ENCODE results near the gene ASIC1.
A peak's percentile ranks its signal among the peaks of the same experiment; 100 is the strongest.
"Not testable (repeated sequence)": the region's sequence is repeated elsewhere in the genome, so short reads cannot be mapped to it uniquely, and the experiment has no call there.

Gene ASIC1

DNA sequence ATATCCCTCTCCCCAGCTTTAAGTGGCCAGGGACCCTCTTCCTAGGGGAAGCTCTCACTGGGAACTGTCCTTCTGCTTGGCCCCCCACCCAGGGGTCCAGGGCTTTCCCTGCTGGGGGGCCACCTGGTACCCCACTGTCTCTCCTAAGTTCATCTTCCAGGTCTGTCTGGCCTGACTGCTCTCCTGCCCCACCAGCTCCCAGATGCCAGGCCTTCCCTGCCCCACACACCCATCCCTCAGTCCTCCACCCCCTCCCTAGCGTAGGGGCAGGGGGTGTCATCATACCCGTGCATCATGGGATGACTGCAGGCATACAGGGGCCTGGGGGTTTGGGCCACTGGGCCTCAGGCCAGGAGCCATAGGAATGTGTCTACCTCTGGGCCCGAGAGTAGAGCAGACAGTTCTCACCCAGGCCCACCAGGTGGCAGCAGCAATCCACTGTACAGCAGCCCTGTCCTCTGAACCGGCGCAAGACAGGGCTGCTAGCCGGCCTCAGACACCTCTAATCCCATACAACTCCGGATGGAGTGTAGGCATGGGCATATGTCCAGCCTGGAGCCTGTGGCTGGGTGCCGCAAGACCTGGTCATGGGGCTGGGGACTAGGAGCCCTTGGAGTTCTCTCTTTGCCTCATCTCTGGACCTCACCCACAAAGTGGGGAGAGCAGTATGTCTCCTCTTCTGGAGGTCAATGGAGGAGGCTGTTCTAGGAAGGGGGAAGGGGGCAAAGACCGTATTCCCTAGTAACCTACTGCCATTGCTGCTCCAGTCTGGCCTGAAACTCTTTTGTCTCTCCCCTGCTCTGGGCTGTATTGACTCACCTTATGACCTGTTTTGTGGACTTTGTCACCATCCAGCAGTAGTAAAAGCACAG lies 17.8 kb downstream of the ASIC1 start:
- TF ChIP-seq GATA1 (IDR thresholded peaks at IDR 0.05; ENCODE audit: low read depth, low read length): no peak
- TF ChIP-seq POLR2A (IDR thresholded peaks at IDR 0.05; ENCODE audit: low read length): no peak
- DNase-seq: peak; percentile 78 to 91

DNA sequence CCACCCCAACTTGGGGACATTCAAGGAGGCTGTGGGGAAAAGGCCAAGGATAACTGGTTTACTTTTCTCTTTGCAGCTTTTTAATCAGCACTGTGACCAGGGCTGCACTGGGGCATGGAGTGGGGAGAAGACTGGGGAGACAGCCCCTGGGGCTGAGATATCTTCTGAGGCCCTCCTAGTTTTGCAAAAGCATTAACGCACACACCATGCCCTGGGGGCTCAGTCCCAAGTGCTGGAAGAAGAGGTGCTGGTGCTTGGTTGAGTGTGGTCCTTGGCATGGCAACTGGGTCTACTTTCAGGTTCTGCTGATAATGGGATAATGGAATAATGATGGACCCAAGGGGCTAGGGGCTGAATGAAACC lies 18.4 kb downstream of the ASIC1 start:
- no peak for TF ChIP-seq GATA1 (IDR thresholded peaks at IDR 0.05; ENCODE audit: low read depth, low read length)
- TF ChIP-seq POLR2A (IDR thresholded peaks at IDR 0.05; ENCODE audit: low read length): no peak
- no peak for DNase-seq

DNA sequence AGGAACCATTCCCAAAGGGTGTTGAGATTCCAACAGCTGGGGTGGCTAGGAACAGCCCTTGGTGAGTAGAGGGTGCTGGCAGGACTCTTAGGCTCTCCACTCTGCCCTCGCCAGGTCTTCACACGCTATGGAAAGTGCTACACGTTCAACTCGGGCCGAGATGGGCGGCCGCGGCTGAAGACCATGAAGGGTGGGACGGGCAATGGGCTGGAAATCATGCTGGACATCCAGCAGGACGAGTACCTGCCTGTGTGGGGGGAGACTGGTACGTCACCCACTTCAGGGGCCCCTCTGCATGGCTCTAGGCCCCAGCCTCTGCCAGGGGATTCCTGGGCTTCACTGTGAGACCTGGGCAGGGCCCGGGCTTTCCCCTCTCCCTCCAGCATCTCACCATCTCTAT lies 19.7 kb downstream of the ASIC1 start:
- DNase-seq: no peak
- TF ChIP-seq GATA1 (IDR thresholded peaks at IDR 0.05; ENCODE audit: low read depth, low read length) (no peak), POLR2A (IDR thresholded peaks at IDR 0.05; ENCODE audit: low read length) (no peak)

DNA sequence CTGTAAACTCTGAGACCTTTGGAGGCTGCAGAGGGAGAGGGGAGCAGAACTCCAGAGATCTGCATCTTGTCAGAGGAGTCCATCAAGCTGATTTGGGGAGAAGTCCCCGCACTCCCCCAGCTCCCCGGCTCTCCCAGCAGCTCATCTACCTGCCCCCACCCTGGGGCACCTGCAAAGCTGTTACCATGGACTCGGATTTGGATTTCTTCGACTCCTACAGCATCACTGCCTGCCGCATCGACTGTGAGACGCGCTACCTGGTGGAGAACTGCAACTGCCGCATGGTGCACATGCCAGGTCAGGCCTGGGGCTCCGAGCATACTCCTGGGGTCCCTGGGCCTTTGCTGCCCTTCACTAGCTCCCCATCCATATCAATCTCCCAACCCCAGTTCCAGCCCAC lies 20.9 kb downstream of the ASIC1 start:
- TF ChIP-seq GATA1 (IDR thresholded peaks at IDR 0.05; ENCODE audit: low read depth, low read length) (no peak), POLR2A (IDR thresholded peaks at IDR 0.05; ENCODE audit: low read length) (no peak)
- no peak for DNase-seq

DNA sequence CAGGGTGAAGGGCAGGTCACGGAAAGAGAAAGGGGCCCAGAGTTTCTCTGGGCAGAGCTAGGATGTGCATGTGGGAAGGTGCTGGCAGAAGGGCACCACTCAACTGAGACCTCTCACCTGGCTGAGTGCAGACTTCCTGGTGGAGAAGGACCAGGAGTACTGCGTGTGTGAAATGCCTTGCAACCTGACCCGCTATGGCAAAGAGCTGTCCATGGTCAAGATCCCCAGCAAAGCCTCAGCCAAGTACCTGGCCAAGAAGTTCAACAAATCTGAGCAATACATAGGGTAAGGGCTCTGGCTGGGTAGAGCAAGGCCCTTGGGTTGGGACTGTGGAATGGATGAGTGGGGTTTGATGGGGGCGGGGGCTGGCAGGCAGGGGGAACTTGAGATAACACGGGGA lies 22.4 kb downstream of the ASIC1 start:
- TF ChIP-seq POLR2A (IDR thresholded peaks at IDR 0.05; ENCODE audit: low read length) (no peak), GATA1 (IDR thresholded peaks at IDR 0.05; ENCODE audit: low read depth, low read length) (no peak)
- DNase-seq: no peak

DNA sequence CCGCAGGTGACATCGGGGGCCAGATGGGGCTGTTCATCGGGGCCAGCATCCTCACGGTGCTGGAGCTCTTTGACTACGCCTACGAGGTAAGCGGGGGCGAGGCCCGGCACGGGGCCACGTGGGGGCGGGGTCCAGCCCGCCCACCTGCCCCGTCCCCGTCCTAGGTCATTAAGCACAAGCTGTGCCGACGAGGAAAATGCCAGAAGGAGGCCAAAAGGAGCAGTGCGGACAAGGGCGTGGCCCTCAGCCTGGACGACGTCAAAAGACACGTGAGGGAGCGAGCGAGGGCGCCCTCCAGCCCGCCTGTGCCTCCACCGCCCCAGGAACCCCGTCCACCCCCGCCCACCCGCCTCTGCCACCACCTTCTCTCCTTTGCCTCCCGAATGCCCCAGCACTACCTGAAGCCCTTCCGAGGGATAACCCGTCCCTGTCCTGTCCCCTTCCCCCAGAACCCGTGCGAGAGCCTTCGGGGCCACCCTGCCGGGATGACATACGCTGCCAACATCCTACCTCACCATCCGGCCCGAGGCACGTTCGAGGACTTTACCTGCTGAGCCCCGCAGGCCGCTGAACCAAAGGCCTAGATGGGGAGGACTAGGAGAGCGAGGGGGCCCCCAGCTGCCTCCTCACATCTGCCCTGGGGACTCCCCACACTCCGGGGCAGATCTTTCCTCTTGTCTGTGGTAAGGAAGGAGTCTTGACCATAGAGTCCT lies 23.9 kb downstream of the ASIC1 start:
- TF ChIP-seq GATA1 (IDR thresholded peaks at IDR 0.05; ENCODE audit: low read depth, low read length): no peak
- no peak for TF ChIP-seq POLR2A (IDR thresholded peaks at IDR 0.05; ENCODE audit: low read length)
- DNase-seq: peak in 1 of 2 experiments; percentile 10

DNA sequence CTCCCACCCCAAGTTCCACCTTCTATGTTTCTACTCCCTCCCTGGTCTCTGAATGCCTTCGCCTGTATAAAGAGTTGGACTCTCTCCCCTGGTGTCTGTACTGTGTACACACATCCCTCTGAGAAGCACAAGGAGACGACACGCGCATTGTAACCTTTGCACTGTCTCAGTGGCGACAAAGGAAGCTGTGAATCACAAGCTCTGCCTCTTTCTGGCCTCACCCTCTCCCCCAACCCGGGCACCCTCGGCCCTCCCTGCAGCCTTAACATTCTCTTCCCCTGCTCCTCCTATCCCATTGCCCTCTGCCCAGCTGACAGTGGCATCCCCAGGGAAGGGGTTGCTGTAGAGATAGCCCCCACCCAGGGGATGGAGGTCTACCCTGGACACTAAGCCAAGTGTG lies 25.2 kb downstream of the ASIC1 start:
- TF ChIP-seq POLR2A (IDR thresholded peaks at IDR 0.05; ENCODE audit: low read length) (no peak), GATA1 (IDR thresholded peaks at IDR 0.05; ENCODE audit: low read depth, low read length) (no peak)
- DNase-seq: no peak

DNA sequence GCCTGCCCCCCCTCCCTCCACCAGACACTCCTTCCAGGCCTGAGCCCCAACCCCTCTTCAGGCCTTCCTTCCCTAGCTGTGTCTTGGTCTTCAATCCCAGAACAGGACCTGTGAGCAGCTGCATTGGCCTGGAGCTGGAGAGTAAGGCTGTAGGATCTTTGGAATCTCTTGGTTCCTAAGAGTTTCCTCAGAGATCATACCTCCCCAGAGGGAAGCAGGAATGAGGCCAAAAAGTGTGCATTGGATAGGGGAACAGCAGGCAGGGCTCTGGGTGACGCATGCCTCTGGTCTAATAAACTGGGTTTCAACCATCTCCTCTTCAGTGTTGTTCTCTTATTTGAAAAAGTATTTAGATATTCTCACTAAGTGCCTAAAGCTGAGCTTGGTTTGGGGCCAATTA lies 25.9 kb downstream of the ASIC1 start:
- TF ChIP-seq GATA1 (IDR thresholded peaks at IDR 0.05; ENCODE audit: low read depth, low read length) (no peak), POLR2A (IDR thresholded peaks at IDR 0.05; ENCODE audit: low read length) (no peak)

DNA sequence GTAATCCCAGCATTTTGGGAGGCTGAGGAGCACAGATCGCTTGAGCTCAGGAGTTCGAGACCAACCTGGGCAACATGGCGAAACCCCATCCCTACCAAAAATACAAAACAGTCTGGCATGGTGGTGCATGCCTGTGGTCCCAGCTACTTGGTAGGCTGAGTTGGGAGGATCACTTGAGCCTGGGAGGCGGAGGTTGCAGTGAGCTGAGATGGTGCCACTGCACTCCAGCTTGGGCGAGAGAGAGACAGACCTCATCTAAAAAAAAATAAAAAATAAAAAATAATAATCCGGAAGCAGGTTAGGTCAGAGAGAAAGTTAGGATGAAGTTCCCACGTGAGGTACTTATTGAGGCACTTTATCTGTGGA lies 27.0 kb downstream of the ASIC1 start:
- DNase-seq: not testable (repeated sequence)

More for the DNA sequence above, 25.9 kb downstream of the ASIC1 start:
- no peak for DNase-seq

DNA sequence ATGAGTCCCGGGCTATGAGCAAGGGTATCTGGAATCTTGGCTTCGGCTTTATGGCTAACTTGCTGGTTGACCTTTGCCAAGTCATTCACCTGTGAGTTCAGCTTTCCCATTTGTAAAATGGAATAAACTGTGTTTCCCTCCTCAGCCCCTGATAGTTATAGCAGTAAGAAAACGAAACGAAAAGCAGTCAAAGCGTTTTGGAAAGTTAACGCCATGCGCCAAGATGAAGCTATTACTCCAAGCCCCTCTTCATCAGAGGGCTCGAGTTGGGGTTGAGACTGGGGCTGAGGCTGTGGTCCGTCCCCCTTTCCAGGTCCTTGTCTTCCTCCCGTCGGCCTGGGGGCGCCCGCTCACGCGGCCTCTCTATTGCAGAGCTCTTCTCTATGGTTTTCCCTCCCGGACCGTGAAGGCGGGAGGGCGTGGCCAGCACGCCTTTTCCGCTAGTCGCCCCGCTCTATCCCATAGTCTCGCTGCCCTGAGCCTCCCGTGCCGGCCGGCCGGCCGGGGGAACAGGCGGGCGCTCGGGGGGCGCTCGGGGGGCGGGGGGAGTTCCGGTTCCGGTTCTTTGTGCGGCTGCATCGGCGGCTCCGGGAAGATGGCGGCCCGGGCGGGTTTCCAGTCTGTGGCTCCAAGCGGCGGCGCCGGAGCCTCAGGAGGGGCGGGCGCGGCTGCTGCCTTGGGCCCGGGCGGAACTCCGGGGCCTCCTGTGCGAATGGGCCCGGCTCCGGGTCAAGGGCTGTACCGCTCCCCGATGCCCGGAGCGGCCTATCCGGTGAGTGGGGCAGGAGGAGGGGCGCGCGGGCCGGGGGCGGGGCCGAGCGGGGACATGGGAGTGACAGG lies 27.6 kb downstream of the ASIC1 start, which contains the start of gene SMARCD1:
Gene SMARCD1, plus strand, starts transcription at position 568 of the 840 bp plus-strand sequence. Its CDS starts 28 bp downstream, at position 596.
- peak; percentile 55 for TF ChIP-seq POLR2A (IDR thresholded peaks at IDR 0.05; ENCODE audit: low read length)
- no peak for TF ChIP-seq GATA1 (IDR thresholded peaks at IDR 0.05; ENCODE audit: low read depth, low read length)
- DNase-seq: peak; percentile 91 to 94

DNA sequence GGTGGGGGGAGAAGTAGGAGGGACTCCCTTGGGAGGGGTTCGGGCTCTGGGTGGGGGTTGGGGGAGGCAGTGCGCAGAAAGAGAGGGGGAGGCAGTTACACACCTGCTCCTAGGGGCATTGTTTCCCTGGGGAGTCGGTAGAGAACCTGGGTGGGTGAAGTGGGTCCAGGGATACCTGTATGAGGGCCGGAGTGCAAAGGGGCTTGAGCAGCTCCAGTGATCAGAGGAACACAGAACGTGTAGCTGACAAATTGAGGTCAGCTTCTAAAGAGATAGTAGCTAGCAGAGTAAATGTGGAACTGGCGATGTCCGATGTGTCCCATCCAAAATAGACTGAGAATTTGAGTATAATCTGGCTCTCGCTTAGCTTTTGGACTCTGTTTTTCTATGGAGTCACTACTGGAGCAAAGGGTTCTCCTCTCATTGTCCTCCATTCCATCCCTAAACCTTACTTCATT lies 28.2 kb downstream of the ASIC1 start:
- no peak for TF ChIP-seq GATA1 (IDR thresholded peaks at IDR 0.05; ENCODE audit: low read depth, low read length)
- TF ChIP-seq POLR2A (IDR thresholded peaks at IDR 0.05; ENCODE audit: low read length): no peak
- no peak for DNase-seq

DNA sequence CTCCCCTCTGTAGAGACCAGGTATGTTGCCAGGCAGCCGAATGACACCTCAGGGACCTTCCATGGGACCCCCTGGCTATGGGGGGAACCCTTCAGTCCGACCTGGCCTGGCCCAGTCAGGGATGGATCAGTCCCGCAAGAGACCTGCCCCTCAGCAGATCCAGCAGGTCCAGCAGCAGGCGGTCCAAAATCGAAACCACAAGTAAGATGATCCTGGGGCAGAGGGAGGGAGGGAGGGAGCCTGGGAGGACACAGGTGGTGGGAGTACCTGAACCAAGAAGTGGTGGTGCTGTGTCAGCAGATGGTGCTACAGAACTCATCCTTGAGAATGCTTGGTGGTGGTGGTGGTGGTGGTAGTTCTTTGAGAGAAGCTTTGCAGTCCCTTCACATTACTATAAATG lies 28.8 kb downstream of the ASIC1 start:
- TF ChIP-seq POLR2A (IDR thresholded peaks at IDR 0.05; ENCODE audit: low read length) (no peak), GATA1 (IDR thresholded peaks at IDR 0.05; ENCODE audit: low read depth, low read length) (no peak)

DNA sequence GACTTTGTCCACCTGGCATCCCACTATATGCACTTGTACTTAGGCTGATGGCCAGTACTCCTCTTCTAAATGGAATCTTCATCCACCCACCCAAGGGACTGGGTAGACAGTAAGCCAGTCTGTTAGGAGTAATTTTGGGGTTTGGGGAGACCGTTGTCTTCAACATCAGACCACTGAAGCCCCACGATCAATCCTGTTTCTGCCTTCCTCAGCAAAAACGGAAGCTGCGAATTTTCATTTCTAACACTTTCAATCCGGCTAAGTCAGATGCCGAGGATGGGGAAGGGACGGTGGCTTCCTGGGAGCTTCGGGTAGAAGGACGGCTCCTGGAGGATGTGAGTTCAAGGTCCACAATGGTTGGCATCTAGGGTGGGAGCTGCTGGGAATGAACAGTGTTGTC lies 29.8 kb downstream of the ASIC1 start:
- TF ChIP-seq GATA1 (IDR thresholded peaks at IDR 0.05; ENCODE audit: low read depth, low read length) (no peak), POLR2A (IDR thresholded peaks at IDR 0.05; ENCODE audit: low read length) (no peak)
- no peak for DNase-seq

More for the DNA sequence above, 28.8 kb downstream of the ASIC1 start:
- DNase-seq: no peak

DNA sequence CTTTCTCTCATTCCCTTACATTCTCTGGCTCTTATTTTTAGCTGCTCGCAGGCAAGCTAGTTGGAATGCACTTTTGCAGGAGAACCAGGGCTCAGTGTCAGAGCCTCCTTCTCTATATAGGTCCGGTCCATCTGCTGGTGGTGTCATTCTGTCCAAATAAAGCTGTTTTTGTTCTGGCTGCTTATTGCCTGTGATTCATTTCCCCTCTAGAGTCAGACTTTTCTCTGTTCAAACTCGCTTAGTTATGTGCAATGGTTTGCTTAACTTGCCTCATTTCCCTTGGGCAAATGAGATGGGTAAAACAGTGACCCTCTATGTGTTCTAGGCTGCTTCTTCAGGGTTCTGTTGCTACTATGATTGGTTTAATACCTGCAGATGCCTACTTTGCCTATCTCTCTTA lies 30.6 kb downstream of the ASIC1 start:
- DNase-seq: no peak

More for the DNA sequence above, 30.6 kb downstream of the ASIC1 start:
- TF ChIP-seq GATA1 (IDR thresholded peaks at IDR 0.05; ENCODE audit: low read depth, low read length): no peak
- no peak for TF ChIP-seq POLR2A (IDR thresholded peaks at IDR 0.05; ENCODE audit: low read length)
